ENCODE measurements around the gene HTT.

DNA sequence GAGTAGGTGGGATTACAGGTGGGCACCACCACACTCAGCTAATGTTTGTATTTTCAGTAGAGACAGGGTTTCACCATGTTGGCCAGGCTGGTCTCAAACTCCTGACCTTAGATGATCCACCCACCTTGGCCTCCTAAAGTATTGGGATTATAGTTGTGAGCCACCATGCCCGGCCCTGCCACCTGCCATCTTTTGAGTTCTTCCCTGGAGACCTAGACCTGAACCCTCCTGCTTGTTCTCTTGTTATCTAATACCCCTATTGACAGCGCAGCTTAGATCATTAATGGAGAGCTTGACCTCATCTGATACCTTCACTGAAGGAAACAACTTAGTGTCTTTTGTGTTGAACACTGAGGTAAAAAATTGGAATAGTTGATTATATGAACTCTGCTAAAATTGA, 53.6 kb downstream of the HTT start:
- TF ChIP-seq, protein P1, sequence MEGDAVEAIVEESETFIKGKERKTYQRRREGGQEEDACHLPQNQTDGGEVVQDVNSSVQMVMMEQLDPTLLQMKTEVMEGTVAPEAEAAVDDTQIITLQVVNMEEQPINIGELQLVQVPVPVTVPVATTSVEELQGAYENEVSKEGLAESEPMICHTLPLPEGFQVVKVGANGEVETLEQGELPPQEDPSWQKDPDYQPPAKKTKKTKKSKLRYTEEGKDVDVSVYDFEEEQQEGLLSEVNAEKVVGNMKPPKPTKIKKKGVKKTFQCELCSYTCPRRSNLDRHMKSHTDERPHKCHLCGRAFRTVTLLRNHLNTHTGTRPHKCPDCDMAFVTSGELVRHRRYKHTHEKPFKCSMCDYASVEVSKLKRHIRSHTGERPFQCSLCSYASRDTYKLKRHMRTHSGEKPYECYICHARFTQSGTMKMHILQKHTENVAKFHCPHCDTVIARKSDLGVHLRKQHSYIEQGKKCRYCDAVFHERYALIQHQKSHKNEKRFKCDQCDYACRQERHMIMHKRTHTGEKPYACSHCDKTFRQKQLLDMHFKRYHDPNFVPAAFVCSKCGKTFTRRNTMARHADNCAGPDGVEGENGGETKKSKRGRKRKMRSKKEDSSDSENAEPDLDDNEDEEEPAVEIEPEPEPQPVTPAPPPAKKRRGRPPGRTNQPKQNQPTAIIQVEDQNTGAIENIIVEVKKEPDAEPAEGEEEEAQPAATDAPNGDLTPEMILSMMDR (IDR thresholded peaks at IDR 0.05) = no peak
- TF ChIP-seq POLR2AphosphoS5 (IDR thresholded peaks at IDR 0.05) = no peak
